ENCODE data around the gene FHIT.

- no peak for TF ChIP-seq CTCF (IDR thresholded peaks at IDR 0.05; ENCODE audit: low read depth, low read length, poor library complexity, severe bottlenecking)
- no peak for TF ChIP-seq EZH2phosphoT487 (IDR thresholded peaks at IDR 0.05; ENCODE audit: borderline replicate concordance, low read length)
These were observed 598.4 kb downstream of the FHIT start for GRCh38 chr3:60652829-60653228.
